B cell (primary cell): ENCODE data around the gene GSE1. TPM values are rescaled to one million over a fixed set of nuclear protein-coding genes. Genes with fewer than 3 reads are reported as not detected.

Source experiments
- ATAC-seq: fragments of 200-7000 bp; cut with Tn5 transposase; one replicate; pipeline ENCODE4 v1.10.0; 2021; ENCODE audit warnings: low read depth, mild to moderate bottlenecking, moderate number of reproducible peaks, moderate library complexity
- CTCF ChIA-PET: fragments of 350-600 bp; sonication (Branson Sonifier 250); formaldehyde crosslinking; loops from one replicate; lab custom pipeline; 2021; ENCODE audit warnings: antibody characterized with exemption, inconsistent platforms; lab: Charles Lee
- POLR2A ChIA-PET: fragments of 350-600 bp; sonication (Branson Sonifier 250); formaldehyde crosslinking; loops from one replicate; lab custom pipeline; 2021; ENCODE audit warnings: antibody characterized with exemption; lab: Charles Lee
- DNase-seq: peaks from one replicate; pipeline ENCODE4 v3.0.0; 2013
- H2AFZ ChIP-seq: 2 replicates; pipeline ENCODE4 v1.6.1; 2012; ENCODE audit warnings: mild to moderate bottlenecking, low read depth, low read length; ENCODE audit not compliant: insufficient read depth, poor library complexity, severe bottlenecking
- H3K27ac ChIP-seq, 2 donors: 1 replicate in 1 of 2; 2 replicates in 1 of 2; pipeline ENCODE4 v1.5.1; 2012 to 2013; ENCODE audit warnings: low read length in 2 of 2, mild to moderate bottlenecking in 2 of 2, moderate library complexity in 1 of 2
- H3K27me3 ChIP-seq, 4 experiments: fragments of 200-600 bp in 1 of 4; sonication (generic) in 1 of 4; replicated peaks in 1 of 4; 1 replicate in 2 of 4; 2 replicates in 2 of 4; pipeline versions ENCODE4 v1.6.1 to v1.7.0; 2013 to 2016; ENCODE audit warnings: low read length in 3 of 4, mild to moderate bottlenecking in 2 of 4, mixed read lengths in 1 of 4, moderate library complexity in 1 of 4; ENCODE audit not compliant: insufficient read depth in 4 of 4, control insufficient read depth in 3 of 4; ENCODE audit errors: control extremely low read depth in 1 of 4
- H3K36me3 ChIP-seq, 2 experiments: replicated peaks in 1 of 2; 1 replicate in 1 of 2; 2 replicates in 1 of 2; pipeline versions ENCODE4 v1.6.1 to v1.7.1; 2013; ENCODE audit warnings: low read length in 1 of 2; ENCODE audit not compliant: insufficient read depth in 2 of 2, control insufficient read depth in 1 of 2; ENCODE audit errors: control extremely low read depth in 1 of 2, extremely low read depth in 1 of 2
- H3K4me1 ChIP-seq, 2 donors: fragments of 200-600 bp in 1 of 2; sonication (generic) in 1 of 2; 1 replicate in 1 of 2; 2 replicates in 1 of 2; pipeline versions ENCODE4 v1.5.1 to v1.6.1; 2013 to 2017; ENCODE audit warnings: low read length in 2 of 2; ENCODE audit not compliant: control insufficient read depth in 2 of 2, insufficient read depth in 2 of 2
- H3K4me2 ChIP-seq: replicated peaks from 2 replicates; pipeline ENCODE3; 2012; ENCODE audit warnings: mild to moderate bottlenecking, low read depth, low read length; ENCODE audit not compliant: poor library complexity, severe bottlenecking
- H3K4me3 ChIP-seq, 5 experiments: fragments of 200-600 bp in 1 of 5; sonication (generic) in 1 of 5; 1 replicate in 3 of 5; 2 replicates in 2 of 5; pipeline versions ENCODE4 v1.5.1 to v1.7.0; 2011 to 2016; ENCODE audit warnings: low read length in 4 of 5, mild to moderate bottlenecking in 4 of 5, low read depth in 2 of 5, control low read depth in 1 of 5, moderate library complexity in 1 of 5; ENCODE audit not compliant: insufficient read depth in 1 of 5; ENCODE audit errors: control extremely low read depth in 1 of 5, extremely low read depth in 1 of 5
- H3K79me2 ChIP-seq: fragments of 200-600 bp; sonication (generic); one replicate; pipeline ENCODE4 v1.6.0; 2016; ENCODE audit warnings: low read length; ENCODE audit not compliant: control insufficient read depth, insufficient read depth
- H3K9ac ChIP-seq: fragments of 200-600 bp; sonication (generic); 2 replicates; pipeline ENCODE4 v1.6.1; 2017; ENCODE audit warnings: mild to moderate bottlenecking, low read length, moderate library complexity
- H3K9me3 ChIP-seq, 3 donors: one replicate each; pipeline versions ENCODE4 v1.6.1 to v1.7.1; 2013; ENCODE audit warnings: low read length in 2 of 3; ENCODE audit not compliant: control insufficient read depth in 2 of 3, insufficient read depth in 1 of 3; ENCODE audit errors: control extremely low read depth in 1 of 3
- H4K20me1 ChIP-seq: 2 replicates; pipeline ENCODE4 v1.6.0; 2012; ENCODE audit warnings: mild to moderate bottlenecking, low read length; ENCODE audit not compliant: insufficient read depth, control insufficient read depth, poor library complexity, severe bottlenecking
- H3K27ac Mint-ChIP-seq: one replicate; pipeline ENCODE4 v1.8.0; 2021; ENCODE audit warnings: mixed read lengths
- H3K27me3 Mint-ChIP-seq: one replicate; pipeline ENCODE4 v1.8.0; 2021; ENCODE audit warnings: mixed read lengths
- H3K4me1 Mint-ChIP-seq: one replicate; pipeline ENCODE4 v1.8.0; 2021; ENCODE audit warnings: mixed read lengths
- H3K4me3 Mint-ChIP-seq: one replicate; pipeline ENCODE4 v1.8.0; 2021; ENCODE audit warnings: mixed read lengths
- H3K9me3 Mint-ChIP-seq: one replicate; pipeline ENCODE4 v1.8.0; 2022; ENCODE audit warnings: mixed read lengths; ENCODE audit not compliant: insufficient read depth
- EZH2 ChIP-seq: IDR thresholded peaks from 2 replicates; pipeline ENCODE4 v1.6.1; 2012; ENCODE audit warnings: borderline replicate concordance, low read depth, mild to moderate bottlenecking, moderate library complexity, low read length; ENCODE audit not compliant: insufficient read depth, poor library complexity, severe bottlenecking
- WGBS: methylation state at CpG from one replicate; pipeline ENCODE4 v1.1.5; 2013; ENCODE audit warnings: missing lambda C conversion rate; ENCODE audit not compliant: insufficient coverage; 5-methylcytosine and 5-hydroxymethylcytosine counted together
- intact Hi-C: fragments of 100-400 bp; cut with micrococcal nuclease; formaldehyde crosslinking; loops from one replicate; pipeline ENCODE4 v1.10.0; 2022
- polyA plus RNA-seq: library from polyadenylated mRNA; depleted of rRNA; stranded (reverse); fragments of >200 nt; gene quantifications from 2 replicates; pipeline ENCODE4 v1.2.3, GENCODE V29; 2012
- total RNA-seq, 2 donors: library from RNA; stranded (reverse); fragments of 120-200 nt in 1 of 2; gene quantifications; 1 replicate in 1 of 2; 2 replicates in 1 of 2; pipeline versions ENCODE4 v1.2.3 to v1.2.4, GENCODE V29; 2013 to 2022
- TF ChIP-seq, protein P1 (sequence below): fragments of 200-600 bp; IDR thresholded peaks from one replicate; pipeline ENCODE4 v1.8.0; 2022; ENCODE audit warnings: antibody characterized with exemption, mild to moderate bottlenecking

GSE1 gene
- total and polyA plus RNA-seq, 2 donors (not counting 1 experiment from before 2014, with no cell fraction given): 57.3 to 76.1 TPM

DNA sequence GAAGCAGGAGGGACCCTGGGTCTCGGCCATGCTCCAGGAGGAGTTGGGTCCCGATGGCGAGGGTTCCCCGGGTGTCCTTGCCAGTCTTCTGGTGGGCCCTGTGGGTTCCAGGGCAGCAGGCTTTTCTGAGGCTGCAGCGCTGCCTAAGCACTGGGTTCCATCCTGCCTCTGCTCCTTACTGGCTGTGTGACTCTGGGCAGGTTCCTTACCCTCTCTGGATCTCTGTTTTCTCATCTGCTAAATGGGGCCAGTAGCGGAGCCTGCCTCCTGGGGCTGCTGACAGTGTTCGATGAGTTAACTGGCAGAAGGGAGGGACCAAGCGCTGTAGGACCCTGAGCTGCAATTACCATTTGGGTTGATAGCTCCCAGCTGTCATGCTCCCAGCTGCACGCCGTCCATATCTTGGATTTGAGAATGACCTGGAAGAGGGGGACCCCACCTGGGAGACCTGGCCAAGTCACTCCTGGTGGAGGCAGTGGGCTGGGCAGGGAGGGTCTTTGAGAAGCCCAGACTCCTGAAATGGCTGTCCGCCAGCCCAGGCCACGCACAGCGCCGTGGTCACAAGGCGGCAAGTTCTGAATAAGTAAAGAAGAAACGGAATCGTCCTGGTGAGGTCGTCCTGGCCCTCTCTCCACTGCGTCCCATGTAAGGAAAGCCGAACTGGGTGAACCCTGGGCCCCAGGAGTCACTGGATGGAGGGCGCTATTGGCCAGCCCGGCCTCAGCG is 47.2 kb upstream of the GSE1 start:
- no peak overlapping the region for H3K4me2 ChIP-seq

More for the DNA sequence above, 47.2 kb upstream of the GSE1 start:
- no peaks in the 10 kb centered on the region for H3K36me3 ChIP-seq
- H3K4me3 ChIP-seq: no peak overlapping the region
- H3K9me3 ChIP-seq: peaks cover 0 to 24% (median 2%) of the 10 kb centered on the region in 3 donors
- CTCF ChIA-PET: interaction anchor here (1.2 to 1.7 kb wide), 2 partner anchors 8 to 12 kb away, joined by 4 read pairs; no protein-coding TSS in a partner anchor
- peaks cover 97% of the 10 kb centered on the region for H4K20me1 ChIP-seq
- DNase-seq: no peak
- no peak for ATAC-seq
- H3K9ac ChIP-seq: no peak overlapping the region
- no peak for TF ChIP-seq EZH2
- TF ChIP-seq, protein P1, sequence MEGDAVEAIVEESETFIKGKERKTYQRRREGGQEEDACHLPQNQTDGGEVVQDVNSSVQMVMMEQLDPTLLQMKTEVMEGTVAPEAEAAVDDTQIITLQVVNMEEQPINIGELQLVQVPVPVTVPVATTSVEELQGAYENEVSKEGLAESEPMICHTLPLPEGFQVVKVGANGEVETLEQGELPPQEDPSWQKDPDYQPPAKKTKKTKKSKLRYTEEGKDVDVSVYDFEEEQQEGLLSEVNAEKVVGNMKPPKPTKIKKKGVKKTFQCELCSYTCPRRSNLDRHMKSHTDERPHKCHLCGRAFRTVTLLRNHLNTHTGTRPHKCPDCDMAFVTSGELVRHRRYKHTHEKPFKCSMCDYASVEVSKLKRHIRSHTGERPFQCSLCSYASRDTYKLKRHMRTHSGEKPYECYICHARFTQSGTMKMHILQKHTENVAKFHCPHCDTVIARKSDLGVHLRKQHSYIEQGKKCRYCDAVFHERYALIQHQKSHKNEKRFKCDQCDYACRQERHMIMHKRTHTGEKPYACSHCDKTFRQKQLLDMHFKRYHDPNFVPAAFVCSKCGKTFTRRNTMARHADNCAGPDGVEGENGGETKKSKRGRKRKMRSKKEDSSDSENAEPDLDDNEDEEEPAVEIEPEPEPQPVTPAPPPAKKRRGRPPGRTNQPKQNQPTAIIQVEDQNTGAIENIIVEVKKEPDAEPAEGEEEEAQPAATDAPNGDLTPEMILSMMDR: no peak
- H2AFZ ChIP-seq: no peak overlapping the region
- POLR2A ChIA-PET: no interaction called here
- no peak overlapping the region for H3K27ac ChIP-seq
- intact Hi-C loops: no loop called here
- peaks cover 20 to 25% of the 10 kb centered on the region in 2 donors for H3K4me1 ChIP-seq
- no peaks in the 10 kb centered on the region for H3K27me3 Mint-ChIP-seq
- peaks cover 94% of the 10 kb centered on the region for H3K79me2 ChIP-seq
- 95% methylated on average over 23 of the region's 23 CpGs for WGBS
- H3K27ac Mint-ChIP-seq: no peak overlapping the region
- H3K4me1 Mint-ChIP-seq: peaks cover 64% of the 10 kb centered on the region
- no peaks in the 10 kb centered on the region for H3K9me3 Mint-ChIP-seq
- H3K4me3 Mint-ChIP-seq: no peak overlapping the region
- no peaks in the 10 kb centered on the region for H3K27me3 ChIP-seq
